GM19025 (cell line): Measurements from ENCODE around the gene GUCY2C.

ENCODE experiments used
- ATAC-seq: cut with Tn5 transposase; IDR thresholded peaks from one replicate; pipeline ENCODE4 v1.9.1; 2021; ENCODE audit warnings: mild to moderate bottlenecking, low read depth, moderate library complexity; ENCODE audit not compliant: unreplicated experiment

The GUCY2C gene

DNA sequence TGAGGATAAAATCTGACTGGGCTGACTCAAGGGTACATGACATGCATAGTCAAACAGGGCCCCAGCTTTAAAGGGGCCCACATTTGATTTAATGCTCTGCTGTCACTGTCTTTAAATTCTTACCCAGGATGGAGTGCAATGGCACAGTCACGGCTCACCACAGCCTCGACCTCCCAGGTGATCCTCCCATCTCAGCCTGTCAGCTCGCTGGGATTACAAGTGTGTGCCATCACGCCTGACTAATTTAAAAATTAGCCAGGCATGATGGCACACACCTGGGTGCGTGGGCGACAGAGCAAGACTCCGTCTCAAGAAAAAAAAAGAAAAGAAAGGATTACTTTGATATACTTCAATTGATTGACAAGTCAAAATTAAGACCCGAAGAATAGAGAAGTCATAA is 119.5 kb downstream of the GUCY2C start:
- ATAC-seq: no peak

- no peak for ATAC-seq
Measured at GRCh38 chr12:14575585-14575984, 120.8 kb downstream of the GUCY2C start.

- ATAC-seq: no peak
Measured at GRCh38 chr12:14573118-14573517, 123.3 kb downstream of the GUCY2C start.

GRCh38 chr12:14572401-14572800 is 124.0 kb downstream of the GUCY2C start:
- ATAC-seq: no peak

DNA sequence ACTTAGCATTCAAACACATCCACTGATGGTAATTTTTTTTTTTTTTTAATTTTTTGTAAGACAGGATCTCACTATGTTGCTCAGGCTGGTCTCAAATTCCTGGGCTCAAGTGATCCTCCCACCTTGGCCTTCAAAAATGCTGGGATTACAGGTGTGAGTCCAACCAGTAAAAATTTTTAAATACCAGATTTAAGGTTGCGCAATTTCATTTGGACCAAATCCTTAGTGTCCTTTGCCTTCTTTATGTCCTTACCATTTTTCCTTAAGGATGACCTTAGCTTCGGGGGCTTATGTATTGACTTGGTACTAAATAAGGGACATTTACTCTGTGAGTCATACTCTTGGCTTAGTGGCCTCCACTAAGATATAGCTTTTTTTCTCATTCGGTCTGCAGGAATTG is 124.6 kb downstream of the GUCY2C start:
- ATAC-seq: no peak

GRCh38 chr12:14570231-14570630 is 126.2 kb downstream of the GUCY2C start:
- no peak for ATAC-seq

DNA sequence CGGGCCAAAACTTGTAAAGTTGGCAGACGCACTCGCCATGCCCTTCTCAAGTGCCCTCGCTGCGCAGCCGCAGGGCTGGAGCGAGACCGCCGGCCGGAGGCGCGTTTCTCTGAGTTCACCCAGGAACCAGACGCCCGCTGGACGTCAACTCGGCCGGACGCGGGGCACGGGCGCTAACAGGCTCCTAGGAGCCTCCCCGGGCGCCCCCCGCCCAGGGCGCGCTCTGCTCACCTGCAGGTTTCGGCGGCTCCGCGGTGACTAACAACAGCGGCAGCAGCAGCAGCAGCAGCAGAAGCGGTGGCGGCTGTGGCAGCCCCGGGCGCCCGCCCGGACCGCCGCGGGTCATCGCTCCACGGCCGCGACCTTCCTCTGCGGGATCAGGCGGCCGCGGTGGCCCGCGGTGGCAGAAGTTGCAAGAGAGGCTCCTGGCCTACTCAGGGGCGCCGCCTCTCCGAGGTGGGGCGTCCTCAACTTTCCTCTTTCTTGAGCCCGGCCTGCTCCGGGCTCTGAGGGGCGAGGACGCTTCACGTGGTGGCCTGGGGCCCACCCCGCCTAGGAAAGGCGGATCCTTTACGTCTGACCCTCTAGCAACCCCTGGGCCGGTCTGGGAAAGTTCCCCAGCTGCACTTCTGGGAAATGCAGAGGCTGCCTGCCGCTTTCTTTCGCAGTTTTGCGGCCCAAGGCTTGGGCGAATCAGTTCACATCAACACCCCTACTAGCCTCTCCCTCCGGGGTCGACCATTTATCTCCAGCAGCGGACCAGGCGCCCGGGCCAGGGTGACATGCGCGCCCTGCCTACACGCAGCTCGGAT is 128.8 kb downstream of the GUCY2C start, which contains the start of gene PLBD1:
TSS of gene PLBD1 (minus strand) at position 533 of the 812 bp plus-strand sequence. CDS start at position 346, 187 bp downstream.
- peak; percentile 58 for ATAC-seq

GRCh38 chr12:14564336-14564959 is 132.0 kb downstream of the GUCY2C start:
- no peak for ATAC-seq

GRCh38 chr12:14563046-14563445 is 133.4 kb downstream of the GUCY2C start:
- no peak for ATAC-seq
